Measurements from ENCODE around the gene TH. TPM values are rescaled to one million over a fixed set of nuclear protein-coding genes. Genes with fewer than 3 reads are reported as not detected.
A peak's percentile ranks its signal among the peaks of the same experiment; 100 is the strongest.
"Not testable (repeated sequence)": the region's sequence is repeated elsewhere in the genome, so short reads cannot be mapped to it uniquely, and the experiment has no call there.

Gene TH
- polyA plus RNA-seq, 1 donor: 1.0 TPM

GRCh38 chr11:2185324-2186085, 13.9 kb upstream of the TH start:
- Histone ChIP-seq H3K36me3 (ENCODE audit: control insufficient read depth, insufficient read depth, low read length) (no peaks in the 10 kb centered on the region), H3K27me3 (ENCODE audit: control insufficient read depth, insufficient read depth, low read length) (peaks cover 13% of the 10 kb centered on the region)

GRCh38 chr11:2182692-2183474, 11.3 kb upstream of the TH start:
- 40% methylated on average over 1 of the region's 20 CpGs for WGBS (ENCODE audit: insufficient coverage, low lambda C conversion rate)
- no peaks in the 10 kb centered on the region for H3K9me3 ChIP-seq (ENCODE audit: control insufficient read depth, low read depth, low read length)
- no peaks in the 10 kb centered on the region for H3K36me3 ChIP-seq (ENCODE audit: control insufficient read depth, insufficient read depth, low read length)
- DNase-seq: no peak
- H3K27me3 ChIP-seq (ENCODE audit: control insufficient read depth, insufficient read depth, low read length): peaks cover 8% of the 10 kb centered on the region
- H3K4me1 ChIP-seq (ENCODE audit: control insufficient read depth, insufficient read depth, low read length): no peaks in the 10 kb centered on the region
- no peak overlapping the region for H3K27ac ChIP-seq (ENCODE audit: low read length)
- no peak overlapping the region for H3K4me3 ChIP-seq (ENCODE audit: low read length)

More at GRCh38 chr11:2185324-2186085, 13.9 kb upstream of the TH start:
- no peak for DNase-seq
- Histone ChIP-seq H3K9me3 (ENCODE audit: control insufficient read depth, low read depth, low read length) (peaks cover 3% of the 10 kb centered on the region), H3K4me1 (ENCODE audit: control insufficient read depth, insufficient read depth, low read length) (no peaks in the 10 kb centered on the region), H3K4me3 (ENCODE audit: low read length) (no peak overlapping the region), H3K27ac (ENCODE audit: low read length) (no peak overlapping the region)
- WGBS (ENCODE audit: insufficient coverage, low lambda C conversion rate): no CpG with 5 or more reads among the region's 23 CpGs

GRCh38 chr11:2182075-2182474, 10.5 kb upstream of the TH start:
- no CpG with 5 or more reads among the region's 18 CpGs for WGBS (ENCODE audit: insufficient coverage, low lambda C conversion rate)
- H3K36me3 ChIP-seq (ENCODE audit: control insufficient read depth, insufficient read depth, low read length): no peaks in the 10 kb centered on the region
- no peak overlapping the region for H3K27ac ChIP-seq (ENCODE audit: low read length)
- H3K27me3 ChIP-seq (ENCODE audit: control insufficient read depth, insufficient read depth, low read length): peaks cover 8% of the 10 kb centered on the region
- H3K4me3 ChIP-seq (ENCODE audit: low read length): no peak overlapping the region
- no peak for DNase-seq
- no peaks in the 10 kb centered on the region for H3K9me3 ChIP-seq (ENCODE audit: control insufficient read depth, low read depth, low read length)
- no peaks in the 10 kb centered on the region for H3K4me1 ChIP-seq (ENCODE audit: control insufficient read depth, insufficient read depth, low read length)

GRCh38 chr11:2180789-2181370, 9.3 kb upstream of the TH start:
- Histone ChIP-seq H3K36me3 (ENCODE audit: control insufficient read depth, insufficient read depth, low read length) (no peaks in the 10 kb centered on the region), H3K27me3 (ENCODE audit: control insufficient read depth, insufficient read depth, low read length) (peaks cover 4% of the 10 kb centered on the region), H3K9me3 (ENCODE audit: control insufficient read depth, low read depth, low read length) (no peaks in the 10 kb centered on the region), H3K4me1 (ENCODE audit: control insufficient read depth, insufficient read depth, low read length) (no peaks in the 10 kb centered on the region), H3K27ac (ENCODE audit: low read length) (no peak overlapping the region), H3K4me3 (ENCODE audit: low read length) (no peak overlapping the region)
- DNase-seq: no peak
- WGBS (ENCODE audit: insufficient coverage, low lambda C conversion rate): no CpG with 5 or more reads among the region's 11 CpGs

GRCh38 chr11:2180347-2180746, 8.7 kb upstream of the TH start:
- WGBS (ENCODE audit: insufficient coverage, low lambda C conversion rate): no CpG with 5 or more reads among the region's 15 CpGs

GRCh38 chr11:2179516-2179915, 7.9 kb upstream of the TH start:
- no CpG with 5 or more reads among the region's 10 CpGs for WGBS (ENCODE audit: insufficient coverage, low lambda C conversion rate)
- DNase-seq: no peak
- Histone ChIP-seq H3K4me3 (ENCODE audit: low read length) (no peak overlapping the region), H3K27me3 (ENCODE audit: control insufficient read depth, insufficient read depth, low read length) (peaks cover 4% of the 10 kb centered on the region), H3K36me3 (ENCODE audit: control insufficient read depth, insufficient read depth, low read length) (no peaks in the 10 kb centered on the region), H3K4me1 (ENCODE audit: control insufficient read depth, insufficient read depth, low read length) (no peaks in the 10 kb centered on the region), H3K27ac (ENCODE audit: low read length) (no peak overlapping the region), H3K9me3 (ENCODE audit: control insufficient read depth, low read depth, low read length) (no peaks in the 10 kb centered on the region)

More at GRCh38 chr11:2180347-2180746, 8.7 kb upstream of the TH start:
- Histone ChIP-seq H3K36me3 (ENCODE audit: control insufficient read depth, insufficient read depth, low read length) (no peaks in the 10 kb centered on the region), H3K27ac (ENCODE audit: low read length) (no peak overlapping the region), H3K27me3 (ENCODE audit: control insufficient read depth, insufficient read depth, low read length) (peaks cover 4% of the 10 kb centered on the region), H3K4me3 (ENCODE audit: low read length) (no peak overlapping the region), H3K4me1 (ENCODE audit: control insufficient read depth, insufficient read depth, low read length) (no peaks in the 10 kb centered on the region), H3K9me3 (ENCODE audit: control insufficient read depth, low read depth, low read length) (no peaks in the 10 kb centered on the region)
- no peak for DNase-seq

- DNase-seq: peak in 1 of 2 donors; percentile 39
- Histone ChIP-seq H3K36me3 (ENCODE audit: control insufficient read depth, insufficient read depth, low read length) (no peaks in the 10 kb centered on the region), H3K27ac (ENCODE audit: low read length) (no peak overlapping the region), H3K4me1 (ENCODE audit: control insufficient read depth, insufficient read depth, low read length) (no peaks in the 10 kb centered on the region), H3K4me3 (ENCODE audit: low read length) (no peak overlapping the region), H3K9me3 (ENCODE audit: control insufficient read depth, low read depth, low read length) (no peaks in the 10 kb centered on the region), H3K27me3 (ENCODE audit: control insufficient read depth, insufficient read depth, low read length) (peaks cover 2% of the 10 kb centered on the region)
- no CpG with 5 or more reads among the region's 16 CpGs for WGBS (ENCODE audit: insufficient coverage, low lambda C conversion rate)
These were observed 7.4 kb upstream of the TH start for GRCh38 chr11:2178906-2179494.

GRCh38 chr11:2178055-2178773, 6.6 kb upstream of the TH start:
- DNase-seq; H3K27ac ChIP-seq (ENCODE audit: low read length); H3K4me3 ChIP-seq (ENCODE audit: low read length); H3K27me3 ChIP-seq (ENCODE audit: control insufficient read depth, insufficient read depth, low read length); H3K9me3 ChIP-seq (ENCODE audit: control insufficient read depth, low read depth, low read length); H3K4me1 ChIP-seq (ENCODE audit: control insufficient read depth, insufficient read depth, low read length); H3K36me3 ChIP-seq (ENCODE audit: control insufficient read depth, insufficient read depth, low read length): not testable (repeated sequence)
- no CpG with 5 or more reads among the region's 16 CpGs for WGBS (ENCODE audit: insufficient coverage, low lambda C conversion rate)

GRCh38 chr11:2177076-2177475, 5.5 kb upstream of the TH start:
- no CpG with 5 or more reads among the region's 18 CpGs for WGBS (ENCODE audit: insufficient coverage, low lambda C conversion rate)
- no peak overlapping the region for H3K4me3 ChIP-seq (ENCODE audit: low read length)
- no peaks in the 10 kb centered on the region for H3K9me3 ChIP-seq (ENCODE audit: control insufficient read depth, low read depth, low read length)
- no peaks in the 10 kb centered on the region for H3K36me3 ChIP-seq (ENCODE audit: control insufficient read depth, insufficient read depth, low read length)
- H3K27ac ChIP-seq (ENCODE audit: low read length): no peak overlapping the region
- DNase-seq: no peak
- no peaks in the 10 kb centered on the region for H3K4me1 ChIP-seq (ENCODE audit: control insufficient read depth, insufficient read depth, low read length)
- peaks cover 2% of the 10 kb centered on the region for H3K27me3 ChIP-seq (ENCODE audit: control insufficient read depth, insufficient read depth, low read length)

Data from large intestine (tissue), 3 donors.